GM12878 (cell line): Measurements from ENCODE around the gene TMEM88. TPM values are rescaled to one million over a fixed set of nuclear protein-coding genes. Genes with fewer than 3 reads are reported as not detected.

ENCODE experiments used
- ATAC-seq: fragments of 200-7000 bp; cut with Tn5 transposase; 3 replicates; pipeline ENCODE4 v1.9.1; 2020; ENCODE audit warnings: mild to moderate bottlenecking, moderate library complexity
- BruUV-seq: library from RNA; stranded (reverse); fragments of 400-500 nt; replicated peaks from 2 replicates; lab custom pipeline; 2021; lab: Mats Ljungman, UMichigan
- CTCF ChIA-PET: fragments of 300-600 bp; sonication (Branson Sonifier 250); formaldehyde crosslinking; extraction: SDS; loops from one replicate; lab custom pipeline; 2021; ENCODE audit warnings: inconsistent platforms; lab: Yijun Ruan, JAX
- POLR2A ChIA-PET: fragments of 350-600 bp; formaldehyde crosslinking; extraction: SDS; loops from one replicate; lab custom pipeline; 2021; ENCODE audit warnings: inconsistent platforms; lab: Charles Lee
- RAD21 ChIA-PET: fragments of 300-600 bp; sonication (Branson Sonifier 250); formaldehyde crosslinking; loops from one replicate; lab custom pipeline; 2023; ENCODE audit warnings: antibody characterized with exemption; ENCODE audit not compliant: unreplicated experiment; lab: Charles Lee
- SMC1A ChIA-PET: fragments of 300-600 bp; sonication (Branson Sonifier 250); formaldehyde crosslinking; loops from one replicate; lab custom pipeline; 2023; ENCODE audit not compliant: unreplicated experiment, uncharacterized antibody; lab: Charles Lee
- DNase-seq: peaks from one replicate; pipeline ENCODE4 v3.0.0-alpha.2; 2011; ENCODE audit warnings: low read depth, low spot score
- FAIRE-seq: peaks from 3 replicates; lab custom pipeline; 2011; peaks lifted over from hg19 to GRCh38; lab: Jason Lieb, UNC
- H2AFZ ChIP-seq: 2 replicates; pipeline ENCODE4 v1.6.0; 2011; ENCODE audit warnings: low read depth, low read length, control low read depth; ENCODE audit not compliant: control insufficient read depth
- H3K27ac ChIP-seq: 2 replicates; pipeline ENCODE4 v1.5.1; 2011; ENCODE audit warnings: control low read depth; ENCODE audit not compliant: control insufficient read depth, insufficient read depth
- H3K27me3 ChIP-seq, 2 experiments: replicated peaks in 1 of 2; 2 replicates each; pipeline versions ENCODE4 v1.6.0 to v1.6.1; 2011; ENCODE audit warnings: low read length in 1 of 2; ENCODE audit not compliant: control insufficient read depth in 2 of 2, insufficient read depth in 2 of 2
- H3K36me3 ChIP-seq, 2 experiments: 2 replicates each; pipeline ENCODE4 v1.5.1; 2011; ENCODE audit warnings: low read length in 1 of 2; ENCODE audit not compliant: control insufficient read depth in 2 of 2, insufficient read depth in 2 of 2
- H3K4me1 ChIP-seq: 2 replicates; pipeline ENCODE4 v1.6.1; 2011; ENCODE audit warnings: mild to moderate bottlenecking, low read length, moderate library complexity, mixed read lengths; ENCODE audit not compliant: control insufficient read depth, insufficient read depth
- H3K4me2 ChIP-seq: 2 replicates; pipeline ENCODE4 v1.6.0; 2011; ENCODE audit warnings: control low read depth; ENCODE audit not compliant: control insufficient read depth, insufficient read depth
- H3K4me3 ChIP-seq: fragments of 200-600 bp; sonication (generic); 2 replicates; pipeline ENCODE4 v1.5.1; 2016
- H3K79me2 ChIP-seq: 2 replicates; pipeline ENCODE4 v1.6.0; 2011; ENCODE audit warnings: low read length; ENCODE audit not compliant: control insufficient read depth, insufficient read depth
- H3K9ac ChIP-seq: 2 replicates; pipeline ENCODE4 v1.8.0; 2011; ENCODE audit warnings: low read length, control low read depth, mixed read lengths; ENCODE audit not compliant: control insufficient read depth, insufficient read depth
- H3K9me3 ChIP-seq: replicated peaks from 3 replicates; pipeline ENCODE4 v1.5.1; 2011; ENCODE audit warnings: mild to moderate bottlenecking, low read length; ENCODE audit not compliant: control insufficient read depth, insufficient read depth
- H4K20me1 ChIP-seq: 2 replicates; pipeline ENCODE4 v1.6.0; 2011; ENCODE audit not compliant: control insufficient read depth, insufficient read depth
- HDAC2 ChIP-seq: fragments of 200-600 bp; sonication (generic); IDR thresholded peaks from 2 replicates; pipeline ENCODE4 v1.6.1; 2017
- HDGF ChIP-seq: fragments of 450-650 bp; IDR thresholded peaks from 2 replicates; pipeline ENCODE4 v1.6.1; 2016; ENCODE audit warnings: antibody characterized with exemption
- IRF4 ChIP-seq: IDR thresholded peaks from 2 replicates; pipeline ENCODE4 v1.6.1; 2011; ENCODE audit warnings: low read depth, low read length
- LARP7 ChIP-seq: fragments of 450-650 bp; IDR thresholded peaks from 2 replicates; pipeline ENCODE4 v1.6.1; 2017; ENCODE audit warnings: mild to moderate bottlenecking
- MTA2 ChIP-seq: fragments of 450-650 bp; IDR thresholded peaks from 2 replicates; pipeline ENCODE4 v1.6.1; 2016; ENCODE audit warnings: low read depth, mild to moderate bottlenecking, moderate library complexity
- NFYB ChIP-seq: IDR thresholded peaks from 2 replicates; pipeline ENCODE4 v1.6.1; 2011; ENCODE audit warnings: low read depth, mild to moderate bottlenecking, low read length, improper control_type of control experiment, moderate library complexity; ENCODE audit not compliant: insufficient read depth
- NR2C1 ChIP-seq: fragments of 450-650 bp; IDR thresholded peaks from 2 replicates; pipeline ENCODE4 v1.6.1; 2017; ENCODE audit warnings: antibody characterized with exemption, mild to moderate bottlenecking, moderate library complexity
- POLR2A ChIP-seq: IDR thresholded peaks from 2 replicates; pipeline ENCODE4 v1.6.1; 2011; ENCODE audit warnings: low read depth, mild to moderate bottlenecking, low read length
- POLR2AphosphoS2 ChIP-seq: IDR thresholded peaks from 2 replicates; pipeline ENCODE4 v1.6.1; 2011; ENCODE audit warnings: low read depth, mild to moderate bottlenecking, low read length, improper control_type of control experiment, moderate library complexity
- POLR2AphosphoS5 ChIP-seq: IDR thresholded peaks from 2 replicates; pipeline ENCODE4 v1.6.1; 2011; ENCODE audit warnings: mild to moderate bottlenecking, low read length, inconsistent platforms
- RAD21 ChIP-seq: IDR thresholded peaks from 2 replicates; pipeline ENCODE4 v1.6.1; 2011; ENCODE audit warnings: mild to moderate bottlenecking, low read depth, low read length, moderate library complexity; ENCODE audit not compliant: insufficient read depth
- RBBP5 ChIP-seq: fragments of 200-600 bp; sonication (generic); conservative IDR thresholded peaks from 2 replicates; pipeline ENCODE4 v1.6.1; 2016
- RUNX3 ChIP-seq: IDR thresholded peaks from 2 replicates; pipeline ENCODE4 v1.6.1; 2012; ENCODE audit warnings: low read length, inconsistent platforms
- SREBF1 ChIP-seq: IDR thresholded peaks from 2 replicates; pipeline ENCODE4 v1.6.1; 2012; ENCODE audit warnings: mild to moderate bottlenecking, low read length
- TCF7 ChIP-seq: IDR thresholded peaks from 2 replicates; pipeline ENCODE4 v1.6.1; 2014; ENCODE audit warnings: antibody characterized with exemption, borderline replicate concordance
- USF2 ChIP-seq: IDR thresholded peaks from 2 replicates; pipeline ENCODE4 v1.6.1; 2011; ENCODE audit warnings: low read depth, low read length, improper control_type of control experiment, borderline replicate concordance
- YY1 ChIP-seq: IDR thresholded peaks from 2 replicates; pipeline ENCODE4 v1.6.1; 2011; ENCODE audit warnings: low read depth, mild to moderate bottlenecking, low read length
- ZZZ3 ChIP-seq: IDR thresholded peaks from 2 replicates; pipeline ENCODE4 v1.6.1; 2011; ENCODE audit warnings: low read depth; ENCODE audit not compliant: control insufficient read depth, insufficient read length
- WGBS: methylation state at CpG from one replicate; pipeline ENCODE4 v1.1.6; 2016; ENCODE audit warnings: low lambda C conversion rate; ENCODE audit not compliant: insufficient replicate concordance, insufficient coverage; ENCODE audit errors: missing lambda C conversion rate; 5-methylcytosine and 5-hydroxymethylcytosine counted together
- in situ Hi-C: fragments of 300-500 bp; cut with MboI; formaldehyde crosslinking; loops from 9 replicates; pipeline ENCODE4 v1.14.3; 2018; ENCODE audit warnings: mixed read lengths
- intact Hi-C: fragments of 100-400 bp; cut with micrococcal nuclease; formaldehyde crosslinking; loops from one replicate; pipeline ENCODE4 v1.14.2; 2022; ENCODE audit not compliant: unreplicated experiment
- polyA plus RNA-seq, 11 experiments: library from polyadenylated mRNA; depleted of rRNA in 4 of 11; unstranded in 6 of 11; stranded (reverse) in 5 of 11; fragments of >200 nt; fragmentation: Nextera tagmentation in 4 of 11; fragmentation: Illumina TruSeq in 1 of 11; extraction: Ambion mirVana in 4 of 11; extraction: Trizol in 1 of 11; gene quantifications; 1 replicate in 1 of 11; 2 replicates in 10 of 11; pipeline versions ENCODE4 v1.2.1 to v1.2.3, GENCODE V29; 2011 to 2016; ENCODE audit warnings: inconsistent platforms in 2 of 11, missing spikeins in 2 of 11, low read depth in 1 of 11
- total RNA-seq, 4 experiments: library from RNA; depleted of rRNA in 3 of 4; stranded (reverse); fragments of >200 nt in 3 of 4; fragmentation: Illumina TruSeq in 1 of 4; extraction: Trizol in 1 of 4; gene quantifications; 2 replicates each; pipeline versions ENCODE4 v1.2.1 to v1.2.3, GENCODE V29; 2013 to 2021
- TF ChIP-seq, protein P1 (sequence below): IDR thresholded peaks from 2 replicates; pipeline ENCODE4 v1.6.1; 2012; ENCODE audit warnings: low read length, inconsistent platforms

The TMEM88 gene
- total and polyA plus RNA-seq, 10 of the 15 experiments (the other 5 are each of a cell fraction or from before 2014, with no cell fraction given) = 0.21 to 2.2 (median 0.62) TPM; not detected in 5

DNA sequence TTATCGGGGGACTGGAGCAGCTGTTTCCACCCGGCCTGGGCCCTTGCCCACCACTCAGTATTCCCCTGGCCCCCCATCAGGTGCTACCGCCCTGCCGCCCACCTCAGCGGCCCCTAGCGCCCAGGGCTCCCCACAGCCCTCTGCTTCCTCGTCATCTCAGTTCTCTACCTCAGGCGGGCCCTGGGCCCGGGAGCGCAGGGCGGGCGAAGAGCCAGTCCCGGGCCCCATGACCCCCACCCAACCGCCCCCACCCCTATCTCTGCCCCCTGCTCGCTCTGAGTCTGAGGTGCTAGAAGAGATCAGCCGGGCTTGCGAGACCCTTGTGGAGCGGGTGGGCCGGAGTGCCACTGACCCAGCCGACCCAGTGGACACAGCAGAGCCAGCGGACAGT, 6.1 kb upstream of the TMEM88 start:
- H3K36me3 ChIP-seq = peaks cover 12 to 29% of the 10 kb centered on the region in 2 experiments; a peak in 3 of 4 replicates
- FAIRE-seq = no peak
- H4K20me1 ChIP-seq = no peaks in the 10 kb centered on the region; the same call in 1 of the 2 replicates

More for the DNA sequence above, 6.1 kb upstream of the TMEM88 start:
- Histone ChIP-seq H3K9ac (no peak overlapping the region), H3K4me2 (no peak overlapping the region), H3K79me2 (peaks cover 18% of the 10 kb centered on the region), H3K27ac (no peak overlapping the region)
- CTCF ChIA-PET = interaction anchor here (5.7 kb wide), 1 partner anchor 15 kb away, joined by 57 read pairs; the partner anchor contains the start of gene KDM6B
- POLR2A ChIA-PET = interaction anchor here (0.5 to 0.6 kb wide), 2 partner anchors 82 to 188 kb away, joined by 4 to 7 read pairs; no protein-coding TSS in a partner anchor
- SMC1A ChIA-PET = no interaction called here
- TF ChIP-seq NR2C1 = no peak
- no peak for TF ChIP-seq POLR2AphosphoS2
- no peak for TF ChIP-seq YY1
- no peak for TF ChIP-seq HDGF
- TF ChIP-seq MTA2 = no peak
- no peak for TF ChIP-seq RBBP5
- no peak for TF ChIP-seq USF2
- no peak for TF ChIP-seq ZZZ3
- no peak for TF ChIP-seq SREBF1
- no peak for TF ChIP-seq RAD21
- TF ChIP-seq HDAC2 = no peak
- TF ChIP-seq, protein P1, sequence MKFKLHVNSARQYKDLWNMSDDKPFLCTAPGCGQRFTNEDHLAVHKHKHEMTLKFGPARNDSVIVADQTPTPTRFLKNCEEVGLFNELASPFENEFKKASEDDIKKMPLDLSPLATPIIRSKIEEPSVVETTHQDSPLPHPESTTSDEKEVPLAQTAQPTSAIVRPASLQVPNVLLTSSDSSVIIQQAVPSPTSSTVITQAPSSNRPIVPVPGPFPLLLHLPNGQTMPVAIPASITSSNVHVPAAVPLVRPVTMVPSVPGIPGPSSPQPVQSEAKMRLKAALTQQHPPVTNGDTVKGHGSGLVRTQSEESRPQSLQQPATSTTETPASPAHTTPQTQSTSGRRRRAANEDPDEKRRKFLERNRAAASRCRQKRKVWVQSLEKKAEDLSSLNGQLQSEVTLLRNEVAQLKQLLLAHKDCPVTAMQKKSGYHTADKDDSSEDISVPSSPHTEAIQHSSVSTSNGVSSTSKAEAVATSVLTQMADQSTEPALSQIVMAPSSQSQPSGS = no peak
- TF ChIP-seq RUNX3 = no peak
- TF ChIP-seq LARP7 = no peak
- no peak for TF ChIP-seq NFYB
- no peak for TF ChIP-seq TCF7
- no peak for TF ChIP-seq POLR2A
- no peak for TF ChIP-seq IRF4
- no peak; the same call in 1 of the 2 replicates for TF ChIP-seq POLR2AphosphoS5
- TF ChIP-seq, all 136 proteins: peak for 0
- 91% methylated on average over 14 of the region's 21 CpGs for WGBS
- no TSS peak for BruUV-seq
- Histone ChIP-seq H3K27me3 (no peaks in the 10 kb centered on the region), H3K4me1 (peaks cover 21% of the 10 kb centered on the region), H2AFZ (no peak overlapping the region), H3K4me3 (no peak overlapping the region), H3K9me3 (no peaks in the 10 kb centered on the region)
- no peak for DNase-seq
- intact Hi-C loops = no loop called here
- RAD21 ChIA-PET = no interaction called here
- no peak for ATAC-seq
- in situ Hi-C loops = no loop called here
